ENCODE measurements around the gene CNTN5.

DNA sequence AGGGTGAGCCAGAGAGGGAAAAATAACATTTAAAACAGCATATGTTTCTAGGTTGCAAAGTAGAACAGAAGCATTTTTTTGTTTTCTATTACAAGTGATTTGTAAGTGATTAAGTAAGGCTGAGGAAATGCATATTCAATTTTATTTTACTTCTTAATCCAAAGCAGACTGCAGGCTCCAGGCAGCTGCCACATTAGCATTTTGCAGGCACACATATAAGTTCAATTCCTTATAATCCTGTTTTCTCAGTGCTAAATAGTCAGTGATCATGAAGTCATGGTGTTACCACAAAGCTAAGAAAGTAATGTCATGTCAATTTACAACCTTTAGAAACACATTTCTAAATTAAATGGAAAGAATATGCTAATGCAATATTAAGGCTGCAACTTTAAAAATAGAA lies 149.8 kb downstream of the CNTN5 start:
- TF ChIP-seq, protein P1, sequence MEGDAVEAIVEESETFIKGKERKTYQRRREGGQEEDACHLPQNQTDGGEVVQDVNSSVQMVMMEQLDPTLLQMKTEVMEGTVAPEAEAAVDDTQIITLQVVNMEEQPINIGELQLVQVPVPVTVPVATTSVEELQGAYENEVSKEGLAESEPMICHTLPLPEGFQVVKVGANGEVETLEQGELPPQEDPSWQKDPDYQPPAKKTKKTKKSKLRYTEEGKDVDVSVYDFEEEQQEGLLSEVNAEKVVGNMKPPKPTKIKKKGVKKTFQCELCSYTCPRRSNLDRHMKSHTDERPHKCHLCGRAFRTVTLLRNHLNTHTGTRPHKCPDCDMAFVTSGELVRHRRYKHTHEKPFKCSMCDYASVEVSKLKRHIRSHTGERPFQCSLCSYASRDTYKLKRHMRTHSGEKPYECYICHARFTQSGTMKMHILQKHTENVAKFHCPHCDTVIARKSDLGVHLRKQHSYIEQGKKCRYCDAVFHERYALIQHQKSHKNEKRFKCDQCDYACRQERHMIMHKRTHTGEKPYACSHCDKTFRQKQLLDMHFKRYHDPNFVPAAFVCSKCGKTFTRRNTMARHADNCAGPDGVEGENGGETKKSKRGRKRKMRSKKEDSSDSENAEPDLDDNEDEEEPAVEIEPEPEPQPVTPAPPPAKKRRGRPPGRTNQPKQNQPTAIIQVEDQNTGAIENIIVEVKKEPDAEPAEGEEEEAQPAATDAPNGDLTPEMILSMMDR (IDR thresholded peaks at IDR 0.05) = no peak
- TF ChIP-seq EZH2 (IDR thresholded peaks at IDR 0.05; ENCODE audit: borderline replicate concordance, insufficient read depth, low read depth, low read length, poor library complexity, severe bottlenecking) = no peak

Measured in B cell (primary cell).